ENCODE measurements around the gene CYP26B1. TPM values are rescaled to one million over a fixed set of nuclear protein-coding genes. Genes with fewer than 3 reads are reported as not detected.
A peak's percentile ranks its signal among the peaks of the same experiment; 100 is the strongest.

Gene CYP26B1
- total RNA-seq, 1 donor from 2014 or later, result 4.7 TPM

GRCh38 chr2:72150861-72151356, 3.2 kb upstream of the CYP26B1 start:
- Mint-ChIP-seq H3K4me1 (ENCODE audit: low read depth) (peaks cover 34% of the 10 kb centered on the region), H3K27me3 (ENCODE audit: low read depth) (peaks cover 41% of the 10 kb centered on the region), H3K27ac (ENCODE audit: unreplicated experiment) (no peak overlapping the region), H3K4me3 (ENCODE audit: unreplicated experiment) (no peak overlapping the region), H3K9me3 (ENCODE audit: low read depth) (no peaks in the 10 kb centered on the region), H3K36me3 (ENCODE audit: low read depth) (peaks cover 3% of the 10 kb centered on the region)
- no peak for DNase-seq (ENCODE audit: low spot score)
- TF ChIP-seq CTCF (IDR thresholded peaks at IDR 0.05), result no peak

GRCh38 chr2:72150157-72150860, 2.6 kb upstream of the CYP26B1 start:
- no peak overlapping the region for H3K27ac Mint-ChIP-seq (ENCODE audit: unreplicated experiment)
- H3K27me3 Mint-ChIP-seq (ENCODE audit: low read depth), result peaks cover 47% of the 10 kb centered on the region
- peaks cover 40% of the 10 kb centered on the region for H3K4me1 Mint-ChIP-seq (ENCODE audit: low read depth)
- H3K9me3 Mint-ChIP-seq (ENCODE audit: low read depth), result no peaks in the 10 kb centered on the region
- TF ChIP-seq CTCF (IDR thresholded peaks at IDR 0.05), result peak; percentile 89
- peaks cover 3% of the 10 kb centered on the region for H3K36me3 Mint-ChIP-seq (ENCODE audit: low read depth)
- no peak for DNase-seq (ENCODE audit: low spot score)
- peak overlapping the region; percentile 67 for H3K4me3 Mint-ChIP-seq (ENCODE audit: unreplicated experiment)

- no peak for TF ChIP-seq CTCF (IDR thresholded peaks at IDR 0.05)
- Mint-ChIP-seq H3K4me3 (ENCODE audit: unreplicated experiment) (peak overlapping the region; percentile 67), H3K27ac (ENCODE audit: unreplicated experiment) (no peak overlapping the region), H3K36me3 (ENCODE audit: low read depth) (peaks cover 3% of the 10 kb centered on the region), H3K9me3 (ENCODE audit: low read depth) (no peaks in the 10 kb centered on the region), H3K4me1 (ENCODE audit: low read depth) (peaks cover 44% of the 10 kb centered on the region), H3K27me3 (ENCODE audit: low read depth) (peaks cover 44% of the 10 kb centered on the region)
- no peak for DNase-seq (ENCODE audit: low spot score)
Observed at GRCh38 chr2:72149556-72150156, 2.0 kb upstream of the CYP26B1 start.

GRCh38 chr2:72148837-72149555, 1.3 kb upstream of the CYP26B1 start:
- Mint-ChIP-seq H3K36me3 (ENCODE audit: low read depth) (peaks cover 3% of the 10 kb centered on the region), H3K9me3 (ENCODE audit: low read depth) (no peaks in the 10 kb centered on the region), H3K4me1 (ENCODE audit: low read depth) (peaks cover 44% of the 10 kb centered on the region), H3K27me3 (ENCODE audit: low read depth) (peaks cover 44% of the 10 kb centered on the region), H3K4me3 (ENCODE audit: unreplicated experiment) (peak overlapping the region; percentile 67), H3K27ac (ENCODE audit: unreplicated experiment) (no peak overlapping the region)
- DNase-seq (ENCODE audit: low spot score), result no peak
- TF ChIP-seq CTCF (IDR thresholded peaks at IDR 0.05), result no peak

Data from chondrocyte (in vitro differentiated cells).